ENCODE data around the gene FHL1. TPM values are rescaled to one million over a fixed set of nuclear protein-coding genes. Genes with fewer than 3 reads are reported as not detected.

The FHL1 gene
- total RNA-seq, 3 donors from 2014 or later: 36.8 to 472 (median 53.2) TPM

DNA sequence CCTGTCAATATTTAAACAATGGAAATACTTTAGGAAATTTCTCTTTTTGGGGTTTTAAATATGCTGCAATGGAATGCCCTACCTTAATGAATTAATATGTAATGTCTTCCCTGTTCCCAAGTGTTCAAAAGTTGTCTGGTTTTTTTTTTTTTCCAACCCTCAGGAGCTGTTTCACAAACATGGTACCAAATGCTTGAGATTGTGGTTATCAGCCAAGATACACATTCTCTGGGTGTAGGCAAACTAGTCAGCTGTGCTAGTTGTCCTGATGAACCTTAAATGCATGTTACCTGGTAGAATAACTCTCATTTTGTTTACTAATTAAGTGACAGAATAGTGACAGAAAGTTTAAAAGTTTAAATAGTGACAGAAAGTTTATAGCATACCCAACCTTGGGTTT is 50.7 kb downstream of the FHL1 start:
- TF ChIP-seq, protein P1, sequence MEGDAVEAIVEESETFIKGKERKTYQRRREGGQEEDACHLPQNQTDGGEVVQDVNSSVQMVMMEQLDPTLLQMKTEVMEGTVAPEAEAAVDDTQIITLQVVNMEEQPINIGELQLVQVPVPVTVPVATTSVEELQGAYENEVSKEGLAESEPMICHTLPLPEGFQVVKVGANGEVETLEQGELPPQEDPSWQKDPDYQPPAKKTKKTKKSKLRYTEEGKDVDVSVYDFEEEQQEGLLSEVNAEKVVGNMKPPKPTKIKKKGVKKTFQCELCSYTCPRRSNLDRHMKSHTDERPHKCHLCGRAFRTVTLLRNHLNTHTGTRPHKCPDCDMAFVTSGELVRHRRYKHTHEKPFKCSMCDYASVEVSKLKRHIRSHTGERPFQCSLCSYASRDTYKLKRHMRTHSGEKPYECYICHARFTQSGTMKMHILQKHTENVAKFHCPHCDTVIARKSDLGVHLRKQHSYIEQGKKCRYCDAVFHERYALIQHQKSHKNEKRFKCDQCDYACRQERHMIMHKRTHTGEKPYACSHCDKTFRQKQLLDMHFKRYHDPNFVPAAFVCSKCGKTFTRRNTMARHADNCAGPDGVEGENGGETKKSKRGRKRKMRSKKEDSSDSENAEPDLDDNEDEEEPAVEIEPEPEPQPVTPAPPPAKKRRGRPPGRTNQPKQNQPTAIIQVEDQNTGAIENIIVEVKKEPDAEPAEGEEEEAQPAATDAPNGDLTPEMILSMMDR (IDR thresholded peaks at IDR 0.05): no peak
- Histone ChIP-seq H3K4me1 (ENCODE audit: low read depth) (no peaks in the 10 kb centered on the region), H3K4me3 (no peak overlapping the region), H3K9me3 (no peaks in the 10 kb centered on the region), H3K36me3 (ENCODE audit: low read depth) (no peaks in the 10 kb centered on the region)
- DNase-seq: no peak
- intact Hi-C loops (cut with DNase I, micrococcal nuclease): no loop called here
- no peak for ATAC-seq

- H3K4me1 ChIP-seq (ENCODE audit: low read depth): no peaks in the 10 kb centered on the region
- no peak for DNase-seq
- no peaks in the 10 kb centered on the region for H3K36me3 ChIP-seq (ENCODE audit: low read depth)
- intact Hi-C loops (cut with DNase I, micrococcal nuclease): no loop called here
- TF ChIP-seq, protein P1 (IDR thresholded peaks at IDR 0.05): no peak
- H3K4me3 ChIP-seq: no peak overlapping the region
- no peak for ATAC-seq
- H3K9me3 ChIP-seq: no peaks in the 10 kb centered on the region
Observed at GRCh38 chrX:136198678-136199243, 51.4 kb downstream of the FHL1 start.

- ATAC-seq (no peak), DNase-seq (no peak)
- TF ChIP-seq, protein P1 (IDR thresholded peaks at IDR 0.05): no peak
- H3K4me1 ChIP-seq (ENCODE audit: low read depth): no peaks in the 10 kb centered on the region
- no peaks in the 10 kb centered on the region for H3K36me3 ChIP-seq (ENCODE audit: low read depth)
- no peaks in the 10 kb centered on the region for H3K9me3 ChIP-seq
- intact Hi-C loops (cut with DNase I, micrococcal nuclease): no loop called here
- no peak overlapping the region for H3K4me3 ChIP-seq
Observed at GRCh38 chrX:136199365-136199764, 52.0 kb downstream of the FHL1 start.

- DNase-seq (peak in 1 of 3 donors; percentile 31), ATAC-seq (peak; percentile 44)
- no peak overlapping the region for H3K4me3 ChIP-seq
- no peaks in the 10 kb centered on the region for H3K36me3 ChIP-seq (ENCODE audit: low read depth)
- no peaks in the 10 kb centered on the region for H3K4me1 ChIP-seq (ENCODE audit: low read depth)
- no peaks in the 10 kb centered on the region for H3K9me3 ChIP-seq
- TF ChIP-seq, protein P1 (IDR thresholded peaks at IDR 0.05): no peak
- intact Hi-C loops (cut with DNase I, micrococcal nuclease): no loop called here
Observed at GRCh38 chrX:136200466-136200865, 53.1 kb downstream of the FHL1 start.

DNA sequence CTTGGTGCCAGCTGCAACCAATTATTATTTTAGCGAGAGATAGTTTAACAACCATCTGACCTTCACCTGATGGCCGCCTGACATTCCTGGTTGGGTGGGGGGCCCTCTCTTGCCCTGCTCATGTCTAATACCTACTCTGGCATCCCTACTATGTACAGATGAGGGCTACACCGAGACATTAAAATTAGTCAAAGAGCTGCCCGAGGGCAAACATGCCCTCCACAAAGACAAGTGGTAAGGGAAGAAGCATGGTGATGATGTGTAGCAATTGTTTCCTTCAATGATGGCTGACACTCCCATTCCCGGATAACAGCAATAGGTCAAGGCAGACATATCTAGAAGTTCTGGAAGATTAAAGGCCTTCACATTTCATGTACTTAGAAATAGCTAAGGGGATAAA is 54.3 kb downstream of the FHL1 start:
- Histone ChIP-seq H3K9me3 (no peaks in the 10 kb centered on the region), H3K36me3 (ENCODE audit: low read depth) (no peaks in the 10 kb centered on the region), H3K4me1 (ENCODE audit: low read depth) (no peaks in the 10 kb centered on the region), H3K4me3 (no peak overlapping the region)
- intact Hi-C loops (cut with DNase I, micrococcal nuclease): no loop called here
- ATAC-seq: no peak
- TF ChIP-seq, protein P1 (IDR thresholded peaks at IDR 0.05): no peak
- no peak for DNase-seq

DNA sequence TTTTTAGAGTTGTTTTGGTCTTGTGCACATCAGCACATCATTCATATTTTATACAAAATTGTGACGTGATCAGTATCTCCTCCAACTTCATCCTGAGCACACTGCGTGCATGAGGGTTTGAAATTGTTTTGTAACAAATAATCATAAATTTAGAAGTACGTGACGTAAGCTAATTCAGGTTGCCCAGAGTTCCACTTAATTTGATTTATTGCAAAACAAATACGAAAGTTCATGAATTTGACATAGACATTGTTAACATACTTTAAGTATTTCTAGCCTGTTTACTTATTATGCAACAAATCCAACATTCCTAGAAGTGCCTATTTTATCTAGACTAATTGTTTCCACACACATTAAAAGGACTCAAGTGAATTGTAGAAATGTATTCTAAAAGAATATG is 55.6 kb downstream of the FHL1 start:
- TF ChIP-seq, protein P1 (IDR thresholded peaks at IDR 0.05): no peak
- intact Hi-C loops (cut with DNase I, micrococcal nuclease): no loop called here
- H3K4me3 ChIP-seq: no peak overlapping the region
- H3K36me3 ChIP-seq (ENCODE audit: low read depth): no peaks in the 10 kb centered on the region
- ATAC-seq: no peak
- H3K9me3 ChIP-seq: no peaks in the 10 kb centered on the region
- no peaks in the 10 kb centered on the region for H3K4me1 ChIP-seq (ENCODE audit: low read depth)
- DNase-seq: no peak
